ENCODE measurements around the gene NEDD4.
A peak's percentile ranks its signal among the peaks of the same experiment; 100 is the strongest.
"Not testable (repeated sequence)": the region's sequence is repeated elsewhere in the genome, so short reads cannot be mapped to it uniquely, and the experiment has no call there.

NEDD4 gene

DNA sequence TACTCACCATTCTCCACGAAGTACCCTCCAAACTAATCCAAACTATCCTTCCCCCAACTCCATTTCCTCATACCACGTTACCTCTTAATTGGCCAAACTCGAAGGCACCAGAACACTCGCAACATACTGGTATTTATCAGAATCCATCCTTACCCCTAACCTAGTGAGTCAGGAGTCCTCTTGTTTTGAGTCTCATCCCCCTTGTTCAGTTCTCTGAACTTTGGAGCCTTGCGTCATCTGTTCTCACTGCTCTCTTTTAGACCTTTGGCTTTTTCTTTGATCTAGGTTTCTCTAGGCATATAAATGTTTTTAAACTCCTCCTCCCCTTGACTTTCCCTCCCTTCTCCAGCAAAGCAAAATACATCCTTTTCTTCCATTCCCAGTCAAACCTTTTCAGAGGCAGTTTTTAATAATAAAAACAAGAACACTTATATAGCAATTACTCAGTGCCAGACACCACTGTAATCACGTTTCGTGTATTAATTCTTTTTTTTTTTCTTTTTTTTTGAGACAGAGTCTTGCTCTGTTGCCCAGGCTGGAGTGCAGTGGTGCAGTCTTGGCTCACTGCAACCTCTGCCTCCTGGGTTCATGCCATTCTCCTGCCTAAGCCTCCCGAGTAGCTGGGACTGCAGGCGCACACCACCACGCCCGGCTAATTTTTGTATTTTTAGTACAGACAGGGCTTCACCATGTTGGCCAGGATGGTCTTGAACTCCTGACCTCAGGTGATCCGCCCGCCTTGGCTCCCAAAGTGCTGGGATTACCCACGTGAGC lies 40.7 kb downstream of the NEDD4 start:
- DNase-seq: not testable (repeated sequence)

DNA sequence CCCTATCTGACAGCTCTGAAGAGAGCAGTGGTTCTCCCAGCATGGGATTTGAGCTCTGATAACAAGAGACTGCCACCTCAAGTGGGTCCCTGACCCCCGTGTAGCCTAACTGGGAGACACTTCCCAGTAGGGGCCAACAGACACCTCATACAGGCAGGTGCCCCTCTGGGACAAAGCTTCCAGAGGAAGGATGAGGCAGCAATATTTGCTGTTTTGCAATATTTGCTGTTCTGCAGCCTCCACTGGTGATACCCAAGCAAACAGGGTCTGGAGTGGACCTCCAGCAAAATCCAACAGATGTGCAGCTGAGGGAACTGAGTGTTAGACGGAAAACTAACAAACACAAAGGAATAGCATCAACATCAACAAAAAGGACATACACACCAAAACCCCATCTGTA lies 48.8 kb downstream of the NEDD4 start:
- not testable (repeated sequence) for DNase-seq

DNA sequence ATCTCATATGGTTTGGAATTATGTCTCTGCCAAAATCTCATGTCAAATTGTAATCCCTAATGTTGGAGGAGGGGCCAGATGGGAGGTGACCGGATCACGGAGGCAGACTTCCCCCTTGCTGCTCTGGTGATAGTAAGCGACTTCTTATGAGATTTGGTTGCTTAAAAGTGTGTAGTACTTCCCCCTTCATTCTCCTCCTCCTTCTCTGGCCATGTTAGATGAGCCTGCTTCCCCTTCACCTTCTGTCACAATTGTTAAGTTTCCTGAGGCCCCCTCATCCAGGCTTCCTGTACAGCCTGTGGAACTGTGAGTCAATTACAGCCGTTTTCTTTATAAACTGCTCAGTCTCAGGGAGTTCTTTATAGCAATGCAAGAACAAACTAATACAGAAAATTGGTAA lies 51.1 kb downstream of the NEDD4 start:
- DNase-seq: no peak

DNA sequence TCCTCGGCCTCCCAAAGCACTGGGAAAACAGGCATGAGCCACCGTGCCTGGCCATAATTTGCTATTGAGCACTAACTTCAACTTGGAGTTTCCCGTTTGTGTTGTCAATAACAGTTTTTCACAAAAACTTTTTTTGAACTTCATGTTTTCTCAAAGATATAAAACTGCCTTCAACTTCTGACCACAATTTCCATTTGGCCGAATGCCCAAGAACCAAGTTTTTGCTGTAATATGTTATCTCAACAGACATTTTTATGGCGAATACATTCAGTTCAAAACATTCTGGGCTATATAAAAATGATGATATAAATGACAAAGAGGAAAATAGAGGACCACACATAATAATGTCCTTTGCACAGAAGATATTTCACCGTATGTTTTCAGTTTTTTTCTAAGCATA lies 56.4 kb downstream of the NEDD4 start:
- DNase-seq: no peak

DNA sequence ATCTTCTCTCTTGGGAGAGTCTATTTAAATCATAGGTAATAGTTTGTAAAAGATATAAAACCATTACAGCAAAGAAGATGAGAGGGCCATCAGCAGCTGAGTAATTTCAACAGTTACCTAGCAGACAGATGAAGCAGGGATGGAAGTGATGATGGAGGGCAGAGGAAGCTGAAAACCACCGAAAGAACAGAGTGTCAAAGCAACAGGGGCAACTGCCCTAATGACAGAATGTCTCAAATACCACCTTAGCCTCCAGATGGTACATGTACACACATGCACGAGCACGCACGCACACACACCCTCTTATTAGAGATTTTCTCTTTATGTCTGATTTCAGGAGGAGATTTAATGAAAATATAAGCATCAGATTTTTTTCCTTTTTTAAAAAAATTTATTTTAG lies 64.5 kb downstream of the NEDD4 start:
- DNase-seq: peak; percentile 27

DNA sequence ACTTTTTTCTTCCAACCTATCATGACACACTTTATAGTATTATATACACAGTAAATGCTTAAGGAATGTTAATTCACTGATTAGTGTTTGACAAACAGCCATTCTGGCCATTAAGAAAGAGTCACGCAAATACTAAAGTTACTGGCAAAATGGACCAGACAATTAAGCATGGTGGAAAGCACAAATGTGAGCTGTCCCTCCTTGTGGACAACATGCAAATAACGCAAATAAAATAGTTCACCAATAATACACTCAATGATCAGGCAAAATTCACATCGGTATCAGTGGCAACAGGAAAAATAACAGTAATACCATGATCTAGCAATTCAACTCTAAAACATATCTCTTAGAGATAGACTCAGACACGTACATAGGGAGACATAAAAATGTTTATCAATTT lies 71.7 kb downstream of the NEDD4 start:
- no peak for DNase-seq

DNA sequence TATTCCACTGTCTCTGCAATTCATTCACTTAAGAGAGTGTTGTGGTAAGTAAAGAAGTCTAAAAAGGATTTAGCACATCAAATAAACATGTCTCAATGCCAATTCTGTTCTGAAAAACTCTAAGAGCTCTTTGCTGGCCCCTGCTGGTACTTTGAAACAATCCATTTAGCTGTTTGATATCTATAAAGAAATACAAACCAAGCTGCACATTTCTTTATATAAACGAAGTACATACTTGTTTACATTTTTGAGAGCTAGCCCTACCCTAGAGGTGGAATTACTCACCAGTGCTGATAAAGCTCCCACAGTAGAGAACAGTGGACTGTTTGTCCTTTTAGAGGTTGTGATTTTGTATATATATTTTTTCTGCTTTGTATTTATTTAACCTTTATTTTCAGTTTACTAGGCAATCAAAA lies 75.5 kb downstream of the NEDD4 start:
- peak; percentile 6 for DNase-seq

DNA sequence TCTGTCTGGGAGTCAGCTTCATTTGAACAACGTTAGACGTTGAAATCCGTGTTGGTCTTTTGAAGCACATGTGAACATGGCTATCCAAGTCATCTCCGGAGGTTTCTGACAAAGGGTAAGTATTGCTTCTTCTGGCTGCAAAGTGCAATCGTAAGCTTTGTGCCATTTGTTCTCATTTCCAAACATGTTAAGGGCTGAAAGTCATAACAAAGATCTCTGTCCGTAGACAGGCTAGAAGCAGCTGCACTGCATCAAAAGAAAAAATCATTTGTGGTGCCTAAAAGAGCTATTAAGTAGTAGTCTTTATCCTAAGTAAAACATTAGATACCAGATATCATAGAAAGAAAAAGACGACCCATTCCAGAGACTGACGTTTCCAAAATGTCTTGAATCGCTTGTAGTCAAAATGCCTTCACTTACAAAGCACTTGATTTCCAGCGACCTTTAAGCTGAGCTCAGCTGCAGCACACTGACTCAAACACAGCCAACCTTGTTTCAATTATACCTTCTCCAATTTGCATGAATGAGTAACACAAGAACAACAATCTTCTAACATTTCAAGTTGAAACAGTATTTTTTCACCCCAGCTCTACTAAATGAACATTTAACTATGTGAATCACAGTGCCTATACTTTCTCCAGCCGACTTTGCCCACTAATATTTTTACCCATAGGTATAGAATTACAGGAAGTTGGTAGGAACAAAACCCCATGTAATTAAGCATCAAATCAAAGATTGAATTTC lies 76.6 kb downstream of the NEDD4 start:
- DNase-seq: no peak

DNA sequence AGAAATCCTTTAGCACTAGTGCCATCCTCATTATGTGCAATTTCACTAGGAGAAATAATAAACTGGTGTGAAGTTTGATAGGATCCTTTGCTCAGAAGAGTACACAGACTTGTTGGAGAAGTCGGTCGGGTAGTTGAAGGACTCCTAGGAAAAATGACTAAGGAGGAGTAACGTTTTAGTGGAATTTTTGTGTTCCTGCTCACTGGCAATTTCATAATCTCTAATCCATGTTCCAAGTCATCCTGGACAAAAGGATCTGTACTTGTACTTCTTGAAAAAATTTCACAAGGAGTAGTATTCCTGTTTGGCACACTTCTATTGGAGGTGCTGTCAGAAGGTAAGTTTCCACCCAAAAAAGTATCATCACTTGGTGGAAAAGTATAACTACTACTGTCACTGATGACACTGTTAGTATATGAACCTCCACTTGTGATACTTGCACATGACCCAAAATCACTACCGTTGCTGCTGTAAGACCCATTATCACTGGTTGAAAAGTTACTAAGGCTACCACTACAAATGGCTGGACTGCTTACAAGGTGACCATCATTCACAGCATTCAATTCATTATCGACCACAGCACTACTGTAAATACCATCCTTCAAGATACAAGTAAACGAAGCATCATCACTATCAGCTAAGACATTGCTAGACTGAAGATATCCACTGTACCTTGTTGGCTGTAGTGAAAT lies 77.4 kb downstream of the NEDD4 start:
- DNase-seq: no peak

DNA sequence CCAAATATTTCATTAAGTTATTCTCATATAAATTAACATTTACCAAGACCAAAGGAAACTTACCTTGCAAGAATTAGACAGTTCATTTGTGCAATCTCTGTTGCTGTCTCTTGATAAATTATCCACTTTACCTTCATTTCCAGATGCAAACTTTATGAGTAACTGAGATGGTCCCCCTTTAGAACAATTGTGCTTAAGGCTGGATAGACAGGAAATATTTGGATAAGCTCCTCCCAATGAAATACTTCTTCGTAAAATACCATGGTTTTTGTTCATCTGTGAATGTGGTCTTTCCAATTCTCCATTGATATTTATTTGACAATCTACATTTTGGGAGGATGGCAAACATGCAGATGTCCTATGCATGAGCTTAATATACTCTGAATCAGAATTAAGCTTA lies 78.2 kb downstream of the NEDD4 start:
- no peak for DNase-seq

DNA sequence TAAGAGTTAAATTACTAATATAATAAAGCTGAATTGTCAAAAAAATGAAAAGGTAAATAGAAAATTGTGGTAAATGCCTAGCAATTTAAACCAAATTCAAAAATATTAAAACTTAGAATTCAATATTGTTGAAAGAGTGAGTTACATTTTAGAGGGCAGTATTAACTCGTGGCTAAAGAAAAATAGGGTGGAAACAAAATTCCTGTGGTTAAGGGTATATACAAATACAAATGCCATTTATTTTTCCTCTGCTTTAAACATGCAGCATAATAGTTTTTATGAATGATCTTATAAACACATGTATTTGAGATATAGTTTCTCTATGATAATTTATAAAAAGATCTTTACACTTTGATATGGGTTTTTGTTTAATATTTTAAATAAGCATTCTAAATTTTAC lies 79.0 kb downstream of the NEDD4 start:
- no peak for DNase-seq

DNA sequence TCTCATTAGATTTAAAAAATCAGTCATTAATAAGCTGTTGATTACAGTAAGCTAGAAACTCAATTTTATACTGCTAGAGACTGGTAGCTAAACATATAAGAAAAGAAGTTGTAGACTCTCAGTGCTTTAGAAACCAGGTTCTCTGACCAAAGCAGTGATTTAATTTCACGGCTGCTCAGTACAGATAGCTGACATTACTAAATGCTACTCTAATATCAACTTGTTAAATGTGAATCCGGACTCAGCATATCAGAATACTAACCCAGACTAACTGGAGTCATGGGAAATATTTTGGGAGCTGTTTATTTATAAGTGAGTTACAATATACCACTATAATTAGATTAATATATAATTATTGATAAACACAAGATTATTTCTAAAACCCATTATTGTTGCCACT lies 80.4 kb downstream of the NEDD4 start:
- DNase-seq: no peak

DNA sequence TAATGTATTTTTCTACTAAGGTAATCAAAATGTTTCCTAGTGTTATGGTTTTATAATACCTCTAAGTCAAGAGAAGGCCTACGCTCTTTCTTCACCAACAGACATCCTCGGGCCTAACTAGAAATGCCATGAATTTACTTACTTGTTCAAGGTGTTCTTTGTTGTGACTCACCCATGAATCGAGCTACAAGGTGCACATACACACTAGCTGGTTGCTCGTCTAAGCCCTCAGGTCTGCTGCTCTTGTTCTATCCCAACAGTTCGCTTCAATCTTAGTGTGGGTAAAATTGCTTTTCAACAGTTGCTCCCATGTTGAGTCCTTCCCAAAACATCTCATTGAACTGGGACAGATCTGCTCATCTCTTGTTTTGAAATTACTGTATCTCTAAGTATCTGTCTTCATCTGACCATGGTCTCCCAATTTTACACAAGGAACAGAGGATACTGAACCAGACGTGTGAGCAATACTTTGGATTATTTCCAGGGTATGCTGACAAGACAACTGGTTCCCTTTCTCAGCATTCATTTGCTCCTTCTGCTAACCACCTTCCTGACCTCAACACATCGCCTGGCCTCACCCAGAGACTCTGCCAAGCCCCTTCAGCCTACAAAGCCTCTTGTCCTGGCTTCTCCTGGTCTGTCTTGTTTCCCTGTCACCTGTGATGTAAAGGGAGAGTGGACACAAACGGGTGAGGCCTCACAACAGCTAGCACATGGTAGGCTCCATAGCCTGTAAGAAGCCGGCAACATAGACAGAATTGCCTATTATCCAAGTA lies 84.2 kb downstream of the NEDD4 start:
- no peak for DNase-seq

DNA sequence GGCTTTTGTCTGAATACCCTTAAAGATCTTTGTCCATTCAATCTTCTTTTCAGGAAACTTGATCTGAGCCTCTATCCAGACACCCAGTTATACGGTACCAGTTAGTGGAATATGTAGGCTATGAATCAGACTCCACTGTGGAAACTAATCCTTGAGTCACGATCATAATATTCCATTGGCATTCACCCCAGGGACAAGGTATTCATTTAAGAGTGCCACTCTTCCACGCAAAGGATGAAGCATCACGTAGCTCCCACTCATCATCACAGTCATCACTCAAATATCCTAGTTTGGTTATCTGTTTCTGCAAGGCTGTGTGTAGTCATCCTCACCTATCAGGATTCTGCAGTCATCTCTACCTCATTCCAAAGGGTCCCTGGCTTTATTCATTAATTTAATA lies 85.6 kb downstream of the NEDD4 start:
- no peak for DNase-seq

DNA sequence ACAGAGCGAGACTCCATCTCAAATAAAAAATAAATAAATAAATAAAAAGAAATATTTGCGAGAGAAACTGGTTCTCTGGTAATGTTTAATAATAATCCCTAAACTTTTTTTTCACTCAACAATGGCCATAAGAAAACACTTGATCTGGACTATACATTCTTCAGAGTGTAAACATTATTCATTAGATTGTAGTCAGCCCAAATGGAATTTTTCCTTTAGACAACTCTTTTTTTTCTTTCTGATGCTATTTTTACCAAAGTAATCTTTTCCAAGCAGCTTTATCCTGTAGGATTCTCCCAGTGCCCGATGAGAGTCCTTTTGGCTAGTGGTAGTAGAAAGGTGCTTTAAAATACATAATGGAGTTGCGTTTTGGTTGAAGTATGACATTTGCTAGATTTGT lies 90.4 kb downstream of the NEDD4 start:
- DNase-seq: no peak

DNA sequence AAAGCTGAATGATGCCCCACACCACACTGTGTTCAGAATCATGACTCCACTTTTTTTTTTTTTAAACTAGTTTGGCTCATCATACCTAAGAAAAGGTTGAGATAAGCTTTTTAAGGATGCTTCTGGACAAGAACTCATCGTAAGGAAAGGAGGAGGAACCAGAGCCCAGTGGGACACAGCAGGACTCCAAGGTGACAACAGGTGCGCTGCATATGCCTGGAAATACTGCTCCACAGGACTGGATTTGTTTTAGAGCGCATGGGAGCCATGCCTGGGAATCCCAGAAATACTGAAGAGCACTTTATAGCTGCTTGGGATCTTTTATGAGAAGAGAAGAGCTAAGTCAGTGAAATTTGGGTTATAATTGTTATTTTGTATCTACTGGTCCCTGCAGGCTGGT lies 93.4 kb downstream of the NEDD4 start:
- no peak for DNase-seq

DNA sequence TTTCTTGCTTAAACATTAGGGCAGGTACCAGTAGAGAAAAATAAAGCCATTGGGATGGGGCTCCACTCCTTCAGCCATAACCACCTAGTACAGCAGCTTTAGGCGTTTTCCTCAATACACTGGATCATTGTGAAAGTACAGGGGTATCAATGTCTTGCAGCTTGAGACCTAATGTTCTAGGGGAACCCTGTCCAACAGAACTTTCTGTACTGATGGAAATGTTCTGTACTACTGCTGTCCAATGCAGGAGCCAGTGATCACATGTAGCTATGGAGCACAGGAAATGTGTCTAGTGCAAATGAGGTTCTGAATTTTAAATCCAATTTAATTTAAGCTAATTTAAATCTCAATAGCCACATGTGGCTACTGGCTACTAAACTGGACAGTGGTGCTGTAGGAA lies 93.9 kb downstream of the NEDD4 start:
- DNase-seq: no peak

DNA sequence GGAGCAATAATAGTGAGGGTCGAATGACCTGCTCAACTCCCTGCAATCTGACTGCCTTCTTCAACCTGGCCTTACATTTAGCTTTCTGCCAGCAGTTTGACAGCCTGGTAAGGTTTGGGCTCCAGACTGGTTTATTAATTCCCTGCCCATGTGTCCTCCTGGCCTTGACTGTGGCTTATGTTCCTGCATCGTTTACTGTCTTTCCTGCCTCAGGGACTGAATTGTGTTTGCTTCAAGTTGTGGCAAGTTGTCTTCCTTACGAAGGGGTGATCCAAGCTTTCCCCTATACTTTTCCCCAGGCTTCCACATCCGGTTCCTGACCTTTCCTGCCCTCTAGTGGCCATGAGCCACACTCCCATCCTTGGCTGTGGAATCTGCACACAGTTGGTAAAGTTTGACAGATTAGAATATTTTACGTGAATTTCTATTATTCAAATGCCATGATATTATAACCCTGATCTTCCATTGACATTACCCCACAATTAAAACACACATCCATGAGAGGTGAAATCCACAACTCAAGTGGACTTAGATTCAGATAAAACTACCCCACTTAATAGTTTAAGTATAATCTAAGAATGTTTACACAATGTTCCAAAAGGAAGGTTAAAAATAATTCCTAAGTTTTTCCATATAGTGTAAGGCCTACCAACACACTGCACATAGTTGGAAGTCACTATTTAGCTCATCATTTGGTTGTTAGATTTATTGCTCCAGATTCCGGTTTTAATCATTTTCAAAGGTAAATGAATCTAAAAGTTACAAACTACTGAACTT lies 95.7 kb downstream of the NEDD4 start:
- peak; percentile 22 for DNase-seq

DNA sequence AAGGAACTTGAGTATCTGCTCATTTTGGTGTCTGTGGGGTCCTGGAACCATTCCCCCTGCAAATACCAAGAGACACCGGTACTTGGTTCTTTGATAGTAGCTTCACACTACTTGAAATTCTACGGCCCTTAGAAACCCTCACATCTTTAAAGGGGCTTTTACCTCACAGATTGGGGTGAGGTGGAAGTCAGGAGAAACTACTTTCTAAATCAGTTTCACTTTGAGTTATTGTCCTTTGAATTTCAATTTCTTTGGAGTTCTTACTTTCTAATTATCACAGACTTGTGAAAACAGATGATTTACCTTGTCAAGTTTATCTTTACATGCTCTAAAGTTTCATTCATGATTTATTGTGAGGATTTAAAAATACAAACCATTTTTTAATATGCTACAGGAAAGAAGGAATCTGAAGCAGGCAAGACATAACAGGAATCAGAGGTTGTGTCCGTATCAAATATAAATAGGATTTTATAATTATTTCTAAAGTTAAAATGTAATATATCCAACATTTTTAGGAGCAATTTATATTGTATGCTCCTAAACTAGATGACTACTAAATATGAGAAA lies 98.9 kb downstream of the NEDD4 start:
- no peak for DNase-seq

DNA sequence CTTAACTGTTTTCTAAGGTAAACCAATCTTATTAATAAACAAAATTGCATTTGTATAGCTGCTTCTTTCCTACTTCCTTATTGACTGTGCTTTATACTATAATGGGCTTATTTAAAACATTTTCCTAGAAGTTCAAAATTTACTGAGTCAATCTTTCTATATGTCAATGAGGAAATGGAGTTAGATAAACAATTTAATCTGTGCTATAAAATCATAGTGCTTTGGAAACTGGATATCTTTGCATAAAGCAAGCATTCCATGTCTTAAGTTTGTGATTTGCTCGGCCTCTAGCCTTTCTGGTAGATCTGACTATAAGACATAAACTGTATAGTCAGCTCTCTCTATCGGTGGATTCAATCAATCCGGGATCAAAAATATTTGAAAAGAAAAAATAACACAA lies 99.6 kb downstream of the NEDD4 start:
- DNase-seq: no peak

DNA sequence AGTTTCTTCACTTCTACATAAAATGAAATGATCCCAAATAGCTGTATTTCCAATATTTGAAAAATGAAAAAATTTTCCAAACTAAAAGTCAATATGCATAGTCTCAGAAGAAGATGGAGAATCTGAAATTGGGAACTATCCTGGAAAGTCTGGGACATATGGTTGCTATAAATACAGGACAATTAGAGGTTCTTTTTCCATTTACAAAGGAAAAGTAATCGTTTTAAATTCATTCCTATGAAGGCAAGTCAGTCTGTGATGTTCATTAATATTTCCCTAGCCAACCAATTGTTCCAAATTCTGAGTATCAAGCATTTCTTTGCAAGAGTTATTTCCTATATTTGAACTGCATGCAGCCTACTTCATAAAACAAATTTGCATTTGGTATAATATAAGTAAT lies 102.2 kb downstream of the NEDD4 start:
- no peak for DNase-seq

DNA sequence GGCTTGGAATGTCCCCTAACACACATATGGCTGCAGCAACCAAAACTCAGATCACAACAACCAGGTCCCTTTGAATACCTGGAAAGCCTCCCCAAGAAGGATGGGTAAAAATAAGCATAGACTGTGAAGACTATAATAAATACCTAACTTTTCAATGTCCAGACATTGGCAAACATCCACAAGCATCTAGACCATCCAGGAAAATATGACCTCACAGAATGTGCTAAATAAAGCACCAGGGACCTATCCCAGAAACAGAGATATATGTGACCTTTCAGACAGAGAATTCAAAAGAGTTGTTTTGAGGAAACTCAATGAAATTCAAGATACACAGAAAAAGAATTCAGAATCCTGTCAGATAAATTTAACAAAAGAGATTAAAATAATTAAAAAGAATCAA lies 109.2 kb downstream of the NEDD4 start:
- no peak for DNase-seq
